Fibroblast of mammary gland (primary cell): Measurements from ENCODE around the gene PIBF1.

Source experiments
- DNase-seq: peaks from one replicate; pipeline ENCODE4 v3.0.0-alpha.2; 2010; ENCODE audit warnings: low read depth
- H3K4me3 ChIP-seq: 2 replicates; pipeline ENCODE4 v1.5.1; 2011; ENCODE audit warnings: low read depth, mild to moderate bottlenecking, low read length, moderate library complexity; ENCODE audit not compliant: control insufficient read depth
- CTCF ChIP-seq: conservative IDR thresholded peaks from 2 replicates; pipeline ENCODE4 v1.5.1; 2011; ENCODE audit warnings: low read depth, low read length, inconsistent platforms; ENCODE audit not compliant: control insufficient read depth, insufficient read depth

Gene PIBF1

GRCh38 chr13:73061876-73062275 lies 279.9 kb downstream of the PIBF1 start:
- DNase-seq = no peak
- H3K4me3 ChIP-seq = no peak overlapping the region
- no peak for TF ChIP-seq CTCF

DNA sequence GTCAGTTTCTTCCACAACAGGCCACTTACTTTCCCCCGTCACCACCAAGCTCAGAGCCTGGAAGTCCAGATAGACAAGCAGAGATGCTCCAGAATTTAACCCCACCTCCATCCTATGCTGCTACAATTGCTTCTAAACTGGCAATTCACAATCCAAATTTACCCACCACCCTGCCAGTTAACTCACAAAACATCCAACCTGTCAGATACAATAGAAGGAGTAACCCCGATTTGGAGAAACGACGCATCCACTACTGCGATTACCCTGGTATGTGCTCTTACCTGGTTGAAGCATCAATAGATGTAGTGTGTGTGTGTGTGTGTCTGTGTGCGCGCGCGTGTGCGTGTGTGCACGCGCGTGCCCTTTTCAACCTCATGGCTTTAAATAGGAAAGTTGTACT lies 280.5 kb downstream of the PIBF1 start:
- no peak overlapping the region for H3K4me3 ChIP-seq
- DNase-seq = no peak
- no peak for TF ChIP-seq CTCF

GRCh38 chr13:73063166-73063565 lies 281.2 kb downstream of the PIBF1 start:
- no peak for DNase-seq
- TF ChIP-seq CTCF = no peak
- no peak overlapping the region for H3K4me3 ChIP-seq

GRCh38 chr13:73065036-73065435 lies 283.1 kb downstream of the PIBF1 start:
- no peak for TF ChIP-seq CTCF
- no peak for DNase-seq
- no peak overlapping the region for H3K4me3 ChIP-seq

GRCh38 chr13:73065665-73066340 lies 283.9 kb downstream of the PIBF1 start:
- H3K4me3 ChIP-seq = no peak overlapping the region
- TF ChIP-seq CTCF = no peak
- DNase-seq = no peak
